ENCODE results near the gene INO80.
"Not testable (repeated sequence)": the region's sequence is repeated elsewhere in the genome, so short reads cannot be mapped to it uniquely, and the experiment has no call there.

INO80 gene

DNA sequence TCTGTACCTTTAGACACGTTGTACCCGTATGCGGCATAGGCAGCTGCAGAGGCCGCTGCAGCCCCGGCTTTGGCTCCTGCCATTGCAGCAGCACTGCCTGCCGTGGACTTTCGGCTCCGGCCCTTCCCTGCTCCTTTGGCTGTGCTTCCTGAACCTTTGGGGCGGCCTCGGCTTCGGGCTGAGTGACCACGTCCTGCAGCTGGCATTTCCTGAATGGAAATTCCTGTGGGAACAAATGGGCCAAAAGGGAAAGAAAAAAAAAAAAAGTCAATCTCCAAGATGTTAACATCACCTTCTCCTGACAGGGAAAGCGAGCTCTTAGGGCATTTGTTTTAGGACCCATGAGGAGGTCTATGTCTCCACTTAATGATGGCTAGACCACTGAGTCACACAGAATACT is 133.2 kb downstream of the INO80 start:
- Histone ChIP-seq H3K27ac (peak overlapping the region in 3 of 21 experiments; percentile 16 to 49 (median 26)), H3K4me3 (no peak overlapping the region)

DNA sequence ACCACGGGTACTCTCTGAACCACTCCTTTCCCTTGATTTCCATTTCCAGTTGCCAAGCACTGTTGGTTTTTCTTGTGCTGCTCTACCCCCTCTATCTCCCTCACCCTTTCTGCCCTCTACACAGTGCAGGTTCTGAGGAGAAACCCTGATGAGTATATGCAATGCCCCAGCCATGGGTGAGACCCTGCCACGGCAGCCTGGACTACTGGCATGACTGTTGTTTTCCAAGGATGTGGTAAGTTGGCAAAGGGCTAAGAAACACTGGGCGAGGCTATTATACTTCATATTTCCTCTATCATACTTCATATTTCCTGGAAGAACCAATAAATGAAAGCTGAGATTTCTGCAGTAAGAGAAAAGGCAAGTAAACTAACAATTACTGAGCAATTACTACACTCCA is 134.9 kb downstream of the INO80 start:
- no peak overlapping the region for H3K27ac ChIP-seq
- H3K4me3 ChIP-seq, result no peak overlapping the region

DNA sequence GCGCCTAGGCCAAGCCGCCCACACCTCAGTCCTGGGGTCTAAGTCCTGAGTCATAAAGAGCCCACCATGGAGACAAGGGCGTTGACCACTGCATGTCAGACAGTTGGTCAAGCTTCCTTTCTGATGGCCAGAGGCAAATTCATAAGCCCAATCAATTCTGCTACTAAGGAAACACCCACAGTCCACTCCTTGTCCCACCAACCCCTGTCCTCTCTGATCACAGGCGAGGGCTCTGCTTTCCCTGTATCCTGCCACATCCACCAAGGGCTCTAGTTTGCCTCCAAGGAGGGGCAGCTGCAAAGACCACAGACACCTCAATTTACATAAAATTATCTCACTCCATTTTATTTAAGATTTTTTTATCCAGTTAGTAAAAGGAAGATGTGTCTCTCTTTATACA is 137.5 kb downstream of the INO80 start:
- no peak overlapping the region for H3K4me3 ChIP-seq
- H3K27ac ChIP-seq, result no peak overlapping the region

DNA sequence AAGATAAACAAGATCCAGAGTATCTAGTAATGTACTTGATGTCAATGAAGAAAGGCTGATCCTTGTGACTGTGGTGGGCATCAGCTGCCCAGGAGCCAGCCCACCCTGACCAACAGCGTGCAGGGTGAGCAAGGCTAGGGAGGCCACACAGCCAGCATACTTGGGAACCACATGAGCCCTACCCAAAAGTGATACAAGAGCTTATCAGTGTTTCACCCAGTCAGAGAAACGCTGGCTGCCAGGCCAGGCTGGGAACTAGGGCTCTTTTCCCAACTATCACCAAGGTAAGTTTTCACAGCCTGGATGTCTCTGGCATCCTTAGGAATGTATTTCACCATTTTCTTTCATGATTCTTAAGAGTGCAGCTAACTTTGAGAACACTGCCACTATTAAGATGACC is 137.9 kb downstream of the INO80 start:
- no peak overlapping the region for H3K4me3 ChIP-seq
- no peak overlapping the region for H3K27ac ChIP-seq

DNA sequence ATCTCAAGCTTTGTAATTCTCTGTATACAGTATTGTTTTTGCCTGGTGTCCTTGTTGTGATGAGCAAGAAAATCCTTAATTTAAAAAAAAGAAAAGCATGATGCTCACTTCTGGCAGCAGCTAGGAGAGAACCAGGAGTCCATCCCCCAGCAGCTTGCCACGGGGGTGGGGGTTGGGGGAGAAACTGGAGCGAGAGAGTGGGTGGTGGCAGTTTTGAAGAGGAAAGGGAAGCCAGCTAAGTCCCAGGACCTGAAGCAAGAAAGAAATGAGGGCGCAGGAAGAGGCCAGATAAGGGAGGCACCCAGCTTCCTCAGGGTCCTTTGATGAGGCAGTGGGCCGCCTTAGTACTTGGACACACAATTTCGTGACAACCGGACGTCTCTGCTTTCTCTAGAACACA is 139.3 kb downstream of the INO80 start:
- H3K4me3 ChIP-seq, result no peak overlapping the region
- H3K27ac ChIP-seq, result no peak overlapping the region

DNA sequence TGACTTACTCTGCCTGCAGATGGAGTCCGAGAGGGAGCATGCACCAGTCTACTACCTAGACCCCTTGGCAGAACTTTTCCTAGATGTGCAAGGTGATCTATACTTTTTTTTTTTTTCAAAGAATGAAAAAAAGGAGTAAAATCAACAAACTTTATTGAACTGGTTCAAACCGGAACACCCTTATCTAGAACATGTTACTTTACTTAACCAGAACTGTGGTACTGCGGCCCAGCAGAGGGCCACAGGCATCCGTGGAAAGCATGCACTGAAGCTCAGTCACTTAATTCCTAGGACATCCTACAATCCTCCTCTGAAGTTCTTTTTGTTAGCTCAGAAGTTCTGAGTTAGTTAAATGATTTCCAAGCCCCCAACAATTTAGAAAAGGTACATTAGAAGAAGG is 141.2 kb downstream of the INO80 start:
- H3K27ac ChIP-seq, result no peak overlapping the region
- no peak overlapping the region for H3K4me3 ChIP-seq

DNA sequence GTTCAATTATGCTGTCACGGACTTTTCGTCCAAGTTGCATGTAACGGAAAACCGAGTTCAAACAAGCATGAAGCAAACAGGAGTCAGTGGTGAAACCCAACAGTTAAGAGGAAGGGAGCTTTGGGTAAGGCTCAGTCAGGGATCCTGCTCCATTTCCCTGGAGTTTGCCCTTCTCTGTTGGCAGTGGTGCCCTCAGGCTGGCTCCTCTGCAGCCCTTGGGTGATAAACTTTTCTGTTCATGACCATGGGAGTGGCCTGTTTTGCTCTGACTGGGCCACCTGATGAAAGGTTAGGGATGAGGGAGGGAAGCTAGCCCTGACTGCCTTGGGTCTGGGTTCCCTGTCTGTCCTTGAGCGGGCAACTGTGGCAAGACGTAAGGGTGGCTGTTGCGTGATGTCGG is 146.7 kb downstream of the INO80 start:
- H3K27ac ChIP-seq, result no peak overlapping the region
- H3K4me3 ChIP-seq, result no peak overlapping the region

DNA sequence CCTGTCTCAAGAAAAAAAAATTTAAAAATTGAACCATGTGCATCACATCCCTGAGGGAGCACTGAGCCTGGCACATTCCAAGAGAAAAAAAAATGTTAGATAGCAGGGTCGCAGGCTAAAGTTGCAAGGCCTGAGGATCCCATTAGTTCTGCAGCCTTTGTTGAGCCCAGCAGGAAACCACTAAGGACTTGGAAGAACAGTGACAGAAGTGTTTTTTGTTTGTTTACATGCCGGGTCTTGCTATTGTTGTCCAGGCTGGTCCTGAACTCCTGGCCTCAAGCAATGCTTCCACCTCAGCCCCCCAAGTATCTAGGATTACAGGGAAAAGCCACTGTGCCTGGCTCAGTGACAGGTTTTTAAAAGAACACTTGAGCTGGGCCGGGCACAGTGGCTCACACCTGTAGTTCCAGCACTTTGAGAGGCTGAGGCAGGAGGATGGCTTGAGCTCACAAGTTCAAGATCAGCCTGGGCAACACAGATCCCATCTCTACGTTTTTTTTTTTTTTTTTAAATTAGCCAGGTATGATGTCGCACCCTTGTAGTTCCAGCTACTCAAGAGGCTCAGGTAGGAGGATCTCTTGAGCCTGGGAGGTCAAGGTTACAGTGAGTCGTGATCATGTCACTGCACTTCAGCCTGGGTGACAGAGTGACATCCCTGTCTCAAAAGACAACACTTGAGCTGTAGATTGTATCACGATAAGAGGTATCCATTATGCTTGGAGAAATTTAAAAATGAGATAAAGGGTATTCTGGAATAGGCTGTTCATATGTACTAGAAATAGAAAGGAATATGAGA is 147.6 kb downstream of the INO80 start:
- no peak overlapping the region for H3K27ac ChIP-seq
- H3K4me3 ChIP-seq, result no peak overlapping the region

DNA sequence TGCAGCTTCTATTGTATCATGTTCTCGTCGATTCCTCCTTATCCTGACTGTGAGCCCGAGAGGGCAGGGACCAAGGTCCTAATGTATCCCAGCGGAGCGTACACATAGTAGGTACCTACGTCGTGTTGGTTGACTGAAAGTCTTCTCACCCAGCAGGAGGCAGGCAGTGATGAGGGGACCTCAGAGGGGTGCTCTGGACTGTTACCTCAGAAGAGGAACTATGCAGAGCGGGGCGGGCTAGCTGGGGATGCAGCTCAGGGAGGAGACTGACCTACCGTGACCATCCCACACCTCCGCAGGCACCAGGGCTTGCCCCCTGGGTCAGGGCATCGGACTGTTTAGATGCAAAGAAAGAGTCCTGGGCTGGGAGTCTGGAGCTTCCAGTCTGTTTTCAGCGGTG is 151.4 kb downstream of the INO80 start:
- Histone ChIP-seq H3K4me3 (no peak overlapping the region), H3K27ac (no peak overlapping the region)

DNA sequence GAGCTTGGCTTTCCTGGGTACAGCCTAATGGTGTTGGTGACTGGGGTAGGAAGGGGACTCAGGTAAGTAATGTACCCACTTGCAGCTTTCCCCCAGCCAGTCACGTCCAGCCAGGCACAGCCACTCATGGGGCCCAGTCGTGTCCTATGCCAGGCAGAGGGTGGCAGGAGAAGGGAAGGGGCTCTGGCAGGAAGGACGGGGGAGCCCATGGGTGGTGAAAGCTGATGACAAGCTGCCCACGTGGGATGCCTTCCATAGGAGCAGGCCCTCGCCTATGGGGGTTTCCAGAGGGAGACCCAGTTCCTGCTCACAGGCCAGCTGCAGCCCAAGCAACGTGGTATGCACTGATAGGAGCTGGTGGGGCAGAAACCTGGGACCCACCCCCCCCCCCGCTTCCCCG is 152.1 kb downstream of the INO80 start:
- H3K27ac ChIP-seq, result no peak overlapping the region
- no peak overlapping the region for H3K4me3 ChIP-seq

DNA sequence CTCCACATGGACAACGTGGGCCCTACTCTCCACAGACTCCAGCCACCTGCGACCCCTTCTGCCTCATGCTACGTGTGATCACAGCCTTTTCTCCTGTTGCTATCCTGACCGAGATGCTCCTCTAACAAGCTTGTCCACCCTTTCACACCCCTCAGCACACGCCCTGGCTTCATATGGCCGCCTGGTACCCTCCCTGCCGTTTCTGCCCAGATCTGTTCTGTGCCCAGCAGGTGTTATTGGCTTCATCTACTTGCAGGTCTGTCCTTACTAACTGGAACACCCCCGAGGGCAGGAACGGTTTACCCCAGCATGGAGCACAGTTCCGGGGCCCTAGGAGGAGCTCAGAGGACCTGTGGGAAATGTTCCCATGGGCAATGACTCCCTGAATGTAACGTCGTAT is 152.9 kb downstream of the INO80 start:
- H3K4me3 ChIP-seq, result no peak overlapping the region
- H3K27ac ChIP-seq, result no peak overlapping the region

DNA sequence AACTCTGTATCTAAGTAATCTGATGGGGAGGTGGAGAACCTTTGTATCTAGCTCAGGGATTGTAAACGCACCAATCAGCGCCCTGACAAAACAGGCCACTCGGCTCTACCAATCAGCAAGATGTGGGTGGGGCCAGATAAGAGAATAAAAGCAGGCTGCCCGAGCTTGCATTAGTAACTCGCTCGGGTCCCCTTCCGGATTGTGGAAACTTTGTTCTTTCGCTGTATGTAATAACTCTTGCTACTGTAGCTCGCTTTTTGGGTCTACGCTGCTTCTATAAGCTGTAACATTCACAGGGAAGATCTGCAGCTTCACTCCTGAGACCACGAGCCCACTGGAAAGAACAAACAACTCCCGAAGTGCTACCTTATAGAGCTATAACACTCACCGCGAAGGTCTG is 153.8 kb downstream of the INO80 start:
- H3K4me3 ChIP-seq, H3K27ac ChIP-seq: not testable (repeated sequence)

DNA sequence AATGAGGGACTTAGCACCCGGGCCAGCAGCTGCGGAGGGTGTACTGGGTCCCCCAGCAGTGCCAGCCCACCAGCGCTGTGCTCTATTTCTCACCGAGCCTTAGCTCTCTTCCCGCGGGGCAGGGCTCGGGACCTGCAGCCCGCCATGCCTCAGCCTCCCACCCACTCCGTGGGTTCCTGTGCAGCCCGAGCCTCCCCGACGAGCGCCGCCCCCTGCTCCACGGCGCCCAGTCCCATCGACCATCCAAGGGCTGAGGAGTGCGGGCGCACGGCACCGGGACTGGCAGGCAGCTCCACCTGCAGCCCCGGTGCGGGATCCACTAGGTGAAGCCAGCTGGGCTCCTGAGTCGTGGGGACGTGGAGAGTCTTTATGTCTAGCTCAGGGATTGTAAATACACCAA is 154.3 kb downstream of the INO80 start:
- H3K4me3 ChIP-seq, H3K27ac ChIP-seq: not testable (repeated sequence)

DNA sequence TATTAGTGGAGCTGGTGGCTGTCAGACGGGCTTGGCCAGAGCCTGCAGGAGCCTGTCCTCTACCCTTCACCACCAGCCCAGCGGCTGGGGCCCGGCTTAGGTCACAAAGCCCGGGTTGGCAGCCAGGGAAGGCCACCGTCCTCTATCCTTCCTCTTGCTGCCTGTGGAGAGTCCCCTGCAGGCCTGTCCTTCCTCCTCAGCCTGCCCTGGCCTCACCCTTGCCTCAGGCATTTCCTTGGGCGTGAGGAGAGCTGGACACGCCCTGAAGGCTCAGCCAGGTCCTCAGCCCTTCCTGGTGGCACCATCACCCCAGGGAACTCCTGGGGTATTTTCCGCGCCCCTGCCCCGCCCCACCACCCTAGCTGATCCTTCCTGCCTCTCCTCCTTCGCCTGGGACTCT is 155.2 kb downstream of the INO80 start:
- H3K27ac ChIP-seq, result no peak overlapping the region
- no peak overlapping the region for H3K4me3 ChIP-seq

DNA sequence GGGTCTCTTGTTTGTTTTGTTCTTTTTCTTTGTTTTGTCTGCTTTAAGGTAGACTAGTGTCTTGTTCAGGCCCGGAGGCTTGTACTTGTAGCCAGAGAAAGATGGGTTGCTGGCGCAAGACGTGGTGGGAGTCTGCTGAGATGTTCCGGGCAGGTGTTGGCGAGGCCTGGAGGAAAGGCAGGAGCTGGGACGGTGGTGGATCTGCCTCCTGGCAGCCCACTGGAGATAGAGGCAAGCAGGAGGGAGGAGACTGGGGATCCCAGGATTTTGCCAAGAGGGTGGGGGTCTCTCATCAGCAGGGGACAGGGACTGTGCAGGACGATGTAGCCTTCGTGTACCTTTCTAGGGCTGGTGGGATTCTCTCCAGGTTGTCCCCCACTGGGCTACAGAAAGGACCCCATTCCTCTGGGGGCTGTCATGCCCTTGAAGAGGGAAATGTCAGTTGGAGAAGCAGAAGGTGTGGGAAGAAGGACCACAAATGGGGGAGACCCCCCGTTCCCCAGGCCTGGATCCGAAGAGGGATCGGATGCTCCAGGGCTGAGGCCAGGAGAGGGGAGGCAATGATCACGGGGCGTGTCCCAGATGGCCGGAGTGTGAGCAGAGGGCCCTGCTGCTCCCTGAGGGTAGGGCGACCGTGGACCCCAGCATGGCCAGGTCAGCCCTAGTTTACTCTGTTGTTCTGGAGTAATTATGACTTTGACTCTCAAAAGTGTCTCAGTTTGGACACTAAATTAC is 155.8 kb downstream of the INO80 start:
- Histone ChIP-seq H3K27ac (no peak overlapping the region), H3K4me3 (no peak overlapping the region)

DNA sequence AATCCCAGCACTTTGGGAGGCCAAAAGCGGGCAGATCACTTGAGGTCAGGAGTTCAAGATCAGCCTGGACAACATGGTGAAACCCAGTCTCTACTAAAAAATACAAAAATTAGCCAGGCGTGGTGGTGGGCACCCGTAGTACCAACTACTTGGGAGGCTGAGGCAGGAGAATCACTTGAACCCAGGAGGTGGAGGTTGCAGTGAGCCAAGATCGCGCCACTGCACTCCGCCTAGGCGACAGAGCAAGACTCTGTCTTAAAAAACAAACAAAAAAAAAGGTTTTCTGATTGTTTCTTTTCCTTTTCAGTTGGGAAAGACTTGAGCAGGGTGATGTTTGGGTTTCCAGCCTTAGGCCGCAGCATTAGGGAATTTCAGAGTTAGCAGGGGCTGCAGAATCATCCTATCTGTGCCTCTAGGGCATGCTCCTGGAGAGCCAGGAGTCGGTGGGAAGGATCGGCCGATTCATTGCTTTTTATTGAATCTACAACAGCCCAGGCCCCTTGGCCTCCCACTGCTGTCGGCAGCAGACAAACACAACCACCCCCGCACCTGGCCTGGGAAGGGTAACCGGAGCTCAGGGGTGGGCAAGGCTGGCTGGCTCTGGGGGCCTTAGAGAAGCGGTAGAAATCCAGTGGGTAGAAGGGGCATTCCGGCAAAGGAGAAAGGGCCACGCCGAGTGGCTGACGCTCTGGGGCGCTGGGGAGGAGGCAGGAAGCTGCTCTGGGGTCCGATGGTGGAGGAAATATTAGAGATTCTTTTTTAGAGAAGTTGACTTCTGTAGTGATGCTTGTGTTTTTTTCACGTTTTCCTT is 156.5 kb downstream of the INO80 start:
- H3K4me3 ChIP-seq, result no peak overlapping the region
- no peak overlapping the region for H3K27ac ChIP-seq

DNA sequence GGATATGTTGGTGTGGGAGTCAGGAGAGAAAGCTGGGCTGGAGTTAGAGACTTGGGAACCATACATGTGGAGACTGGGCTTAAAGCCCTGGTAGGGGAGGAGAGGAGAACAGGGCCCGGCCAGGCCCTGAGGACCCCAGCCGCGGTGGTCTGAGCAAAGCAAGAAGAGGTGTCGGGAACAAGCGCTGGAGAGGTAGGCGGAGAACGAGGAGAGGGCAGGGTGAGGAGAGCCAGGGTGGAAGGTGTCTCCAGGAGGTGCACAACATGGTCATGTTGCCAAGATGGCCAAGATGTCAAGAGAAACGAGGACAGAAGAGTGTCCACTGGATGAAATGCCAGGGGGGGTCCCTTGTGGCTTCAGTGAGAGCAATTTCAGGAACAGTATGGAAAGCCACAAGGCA is 157.4 kb downstream of the INO80 start:
- Histone ChIP-seq H3K27ac (no peak overlapping the region), H3K4me3 (no peak overlapping the region)

DNA sequence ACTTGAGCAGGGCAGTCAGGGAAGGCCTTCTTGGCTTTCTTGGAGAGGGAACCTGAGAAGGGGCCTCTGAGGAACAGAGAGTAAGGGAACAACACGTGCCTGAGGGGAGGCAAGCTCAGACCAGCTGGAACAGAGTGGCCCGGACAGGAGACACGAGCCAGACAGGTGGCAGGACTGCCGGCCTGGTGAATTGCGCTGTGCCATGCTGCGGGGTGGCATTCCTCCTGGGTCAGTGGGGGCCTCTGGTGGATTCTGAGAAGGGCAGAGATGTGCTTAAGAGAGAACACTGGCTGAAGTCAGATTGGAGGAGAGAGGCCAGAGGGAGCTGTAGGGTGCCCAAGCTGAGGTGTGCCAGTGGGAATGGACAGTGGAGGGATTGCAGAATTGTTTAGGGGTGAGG is 157.9 kb downstream of the INO80 start:
- H3K27ac ChIP-seq, result no peak overlapping the region
- H3K4me3 ChIP-seq, result no peak overlapping the region

DNA sequence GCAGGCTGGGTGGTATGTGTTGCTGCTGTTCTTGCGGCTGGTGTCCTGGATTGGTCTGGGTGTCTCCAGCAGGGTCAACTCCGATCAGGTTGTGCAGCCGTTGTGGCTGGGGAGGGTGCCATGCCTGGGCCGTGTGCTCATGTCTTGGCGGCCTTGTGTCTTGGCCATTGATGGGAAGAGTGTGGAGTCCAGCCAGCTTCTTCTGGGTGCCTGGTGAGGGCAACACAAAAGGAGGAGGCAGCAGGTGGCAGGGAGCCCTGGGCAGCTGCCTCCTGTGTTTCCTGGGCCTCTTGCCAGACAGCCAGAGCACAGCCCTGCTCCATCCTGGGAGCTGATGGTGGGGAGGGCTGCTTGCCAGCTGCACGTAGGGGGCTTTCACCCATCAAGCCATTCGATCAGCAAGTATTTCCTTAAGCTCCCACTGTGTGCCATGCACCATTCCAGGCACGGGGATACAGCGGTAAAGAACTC is 158.5 kb downstream of the INO80 start:
- Histone ChIP-seq H3K27ac (no peak overlapping the region), H3K4me3 (no peak overlapping the region)

DNA sequence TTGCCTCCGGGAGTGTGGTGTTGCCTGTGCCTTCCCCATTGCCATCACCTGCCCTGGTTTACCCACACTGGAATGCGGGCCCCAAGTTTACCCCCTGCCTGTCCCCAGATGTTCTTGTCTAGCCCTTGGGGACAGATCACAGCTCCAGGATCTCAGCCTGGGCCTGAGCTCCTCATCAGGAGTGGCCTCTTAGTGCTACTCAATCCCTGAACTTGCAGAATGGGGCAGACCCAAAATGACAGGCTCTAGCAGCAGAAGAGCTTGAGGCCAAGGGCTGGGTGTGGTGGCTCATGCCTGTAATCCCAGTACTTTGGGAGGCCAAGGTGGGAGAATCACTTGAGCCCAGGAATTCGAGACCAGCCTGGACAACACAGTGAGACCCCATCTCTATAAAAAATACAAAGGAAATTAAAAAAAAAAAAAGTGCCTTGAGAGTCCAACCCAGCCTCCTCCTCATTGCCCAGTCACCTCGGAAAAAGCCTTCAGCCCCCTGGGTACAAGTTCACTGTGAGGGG is 159.0 kb downstream of the INO80 start:
- Histone ChIP-seq H3K27ac (no peak overlapping the region), H3K4me3 (no peak overlapping the region)

Measured in skin epidermis (tissue), 12 donors.